HepG2 (cell line): ENCODE measurements around the gene PRSS16.

Experiments
- EZH2 ChIP-seq: conservative IDR thresholded peaks from 2 replicates; pipeline ENCODE4 v1.6.1; 2012; ENCODE audit warnings: mild to moderate bottlenecking, low read depth, low read length, moderate library complexity
- JUNB ChIP-seq: sonication (generic); formaldehyde crosslinking; IDR thresholded peaks from 2 replicates; pipeline ENCODE4 v1.8.0; 2022; ENCODE audit warnings: missing genetic modification reagents, mild to moderate bottlenecking, borderline replicate concordance
- KDM4B ChIP-seq: sonication (generic); formaldehyde crosslinking; IDR thresholded peaks from 2 replicates; pipeline ENCODE4 v1.4.0; 2020; ENCODE audit warnings: missing genetic modification reagents
- NFE2 ChIP-seq: sonication (generic); formaldehyde crosslinking; IDR thresholded peaks from 2 replicates; pipeline ENCODE4 v1.4.0; 2020; ENCODE audit warnings: missing genetic modification reagents
- POLR2A ChIP-seq, 2 experiments: IDR thresholded peaks; 2 replicates each; pipeline ENCODE4 v1.6.1; 2011; ENCODE audit warnings: low read depth in 2 of 2, low read length in 2 of 2, mild to moderate bottlenecking in 1 of 2, moderate library complexity in 1 of 2; ENCODE audit not compliant: insufficient read depth in 1 of 2
- RAD21 ChIP-seq: fragments of 450-650 bp; formaldehyde crosslinking; IDR thresholded peaks from 2 replicates; pipeline ENCODE4 v1.5.0; 2020; ENCODE audit warnings: mild to moderate bottlenecking
- SUZ12 ChIP-seq: fragments of 150-350 bp; IDR thresholded peaks from 2 replicates; pipeline ENCODE4 v1.6.1; 2014; ENCODE audit warnings: low read depth, low read length
- TAF1 ChIP-seq: sonication (generic); formaldehyde crosslinking; IDR thresholded peaks from 2 replicates; pipeline ENCODE4 v1.4.0; 2020; ENCODE audit warnings: missing genetic modification reagents
- THRA ChIP-seq: sonication (generic); formaldehyde crosslinking; IDR thresholded peaks from 2 replicates; pipeline ENCODE4 v1.4.0; 2020; ENCODE audit warnings: missing genetic modification reagents, borderline replicate concordance
- TMF1 ChIP-seq: sonication (generic); formaldehyde crosslinking; IDR thresholded peaks from 2 replicates; pipeline ENCODE4 v1.8.1; 2022; ENCODE audit warnings: low read depth, missing genetic modification reagents
- YY1 ChIP-seq: IDR thresholded peaks from 2 replicates; pipeline ENCODE4 v1.6.1; 2011; ENCODE audit warnings: low read length, low read depth, moderate library complexity, mild to moderate bottlenecking; ENCODE audit not compliant: insufficient read depth, insufficient replicate concordance
- ZNF274 ChIP-seq: sonication (generic); formaldehyde crosslinking; IDR thresholded peaks from 2 replicates; pipeline ENCODE4 v1.5.1; 2020; ENCODE audit warnings: mild to moderate bottlenecking, missing genetic modification reagents
- ZNF276 ChIP-seq: sonication (generic); formaldehyde crosslinking; IDR thresholded peaks from 2 replicates; pipeline ENCODE4 v1.4.0; 2020; ENCODE audit warnings: mild to moderate bottlenecking, low read depth, missing genetic modification reagents
- ZNF800 ChIP-seq: sonication (generic); formaldehyde crosslinking; IDR thresholded peaks from 2 replicates; pipeline ENCODE4 v1.4.0; 2020; ENCODE audit warnings: missing genetic modification reagents

GRCh38 chr6:27263886-27264285 is 16.4 kb downstream of the PRSS16 start:
- TF ChIP-seq TMF1 (CRISPR knock-in tag) (no peak), THRA (CRISPR knock-in tag) (no peak), SUZ12 (no peak), RAD21 (CRISPR knock-in tag) (no peak), KDM4B (CRISPR knock-in tag) (no peak), POLR2A (IDR thresholded peaks at IDR 0.05; ENCODE audit: insufficient read depth in 1 of 2, low read depth in 2 of 2, low read length in 2 of 2) (no peak), ZNF800 (CRISPR knock-in tag) (no peak), NFE2 (CRISPR knock-in tag) (no peak), JUNB (CRISPR knock-in tag) (no peak), TAF1 (CRISPR knock-in tag) (no peak), YY1 (no peak), ZNF274 (no peak), EZH2 (no peak), ZNF276 (CRISPR knock-in tag) (no peak)
